Neuronal stem cell (in vitro differentiated cells): ENCODE measurements around the gene UGT1A9.
A peak's percentile ranks its signal among the peaks of the same experiment; 100 is the strongest.

Experiments
- DNase-seq: peaks from one replicate; pipeline ENCODE4 v3.0.0-alpha.2; 2013; ENCODE audit warnings: low spot score
- H2AFZ ChIP-seq: one replicate; pipeline ENCODE4 v1.6.1; 2013; ENCODE audit warnings: mild to moderate bottlenecking, low read length, inconsistent platforms
- H2AK5ac ChIP-seq: 2 replicates; pipeline ENCODE4 v1.6.1; 2013; ENCODE audit warnings: low read depth, mild to moderate bottlenecking, inconsistent platforms, low read length, moderate library complexity, mixed read lengths
- H2BK120ac ChIP-seq: 2 replicates; pipeline ENCODE4 v1.6.1; 2013; ENCODE audit warnings: low read depth, mild to moderate bottlenecking, inconsistent platforms, low read length, moderate library complexity, mixed read lengths
- H2BK12ac ChIP-seq: one replicate; pipeline ENCODE4 v1.6.1; 2013; ENCODE audit warnings: low read length, inconsistent platforms
- H2BK15ac ChIP-seq: 2 replicates; pipeline ENCODE4 v1.6.1; 2013; ENCODE audit warnings: mild to moderate bottlenecking, low read length, inconsistent platforms, mixed read lengths
- H2BK5ac ChIP-seq: one replicate; pipeline ENCODE4 v1.6.1; 2013; ENCODE audit warnings: inconsistent platforms, mild to moderate bottlenecking, low read length, moderate library complexity
- H3K14ac ChIP-seq: one replicate; pipeline ENCODE4 v1.6.1; 2013; ENCODE audit warnings: low read length, inconsistent platforms
- H3K18ac ChIP-seq: 2 replicates; pipeline ENCODE4 v1.6.1; 2013; ENCODE audit warnings: low read length, inconsistent platforms
- H3K23ac ChIP-seq: 2 replicates; pipeline ENCODE4 v1.6.1; 2013; ENCODE audit warnings: low read depth, mild to moderate bottlenecking, mixed read lengths, low read length, inconsistent platforms; ENCODE audit not compliant: poor library complexity
- H3K27ac ChIP-seq: replicated peaks from 3 replicates; pipeline ENCODE4 v1.5.1; 2013; ENCODE audit warnings: low read length, inconsistent platforms
- H3K27me3 ChIP-seq, 3 experiments: 2 replicates each; pipeline ENCODE4 v1.6.1; 2013; ENCODE audit warnings: low read length in 3 of 3, mild to moderate bottlenecking in 2 of 3, inconsistent platforms in 1 of 3, low read depth in 1 of 3, mixed read lengths in 1 of 3, moderate library complexity in 1 of 3; ENCODE audit not compliant: control insufficient read depth in 3 of 3, insufficient read depth in 3 of 3
- H3K36me3 ChIP-seq, 2 donors: replicated peaks in 1 of 2; 2 replicates each; pipeline ENCODE4 v1.6.1; 2013; ENCODE audit warnings: low read length in 2 of 2; ENCODE audit not compliant: control insufficient read depth in 2 of 2, insufficient read depth in 2 of 2
- H3K4ac ChIP-seq: 2 replicates; pipeline ENCODE4 v1.6.1; 2013; ENCODE audit warnings: inconsistent platforms, mild to moderate bottlenecking, low read length, moderate library complexity
- H3K4me1 ChIP-seq, 2 donors: 1 replicate in 1 of 2; 2 replicates in 1 of 2; pipeline ENCODE4 v1.6.1; 2013; ENCODE audit warnings: low read length in 2 of 2, low read depth in 1 of 2; ENCODE audit not compliant: control insufficient read depth in 2 of 2, insufficient read depth in 1 of 2
- H3K4me2 ChIP-seq: one replicate; pipeline ENCODE4 v1.6.1; 2013; ENCODE audit warnings: mild to moderate bottlenecking, low read length, inconsistent platforms; ENCODE audit not compliant: insufficient read depth, poor library complexity, severe bottlenecking
- H3K4me3 ChIP-seq, 2 donors: 2 replicates each; pipeline ENCODE4 v1.5.1; 2013; ENCODE audit warnings: low read length in 2 of 2, mild to moderate bottlenecking in 2 of 2, inconsistent platforms in 1 of 2, moderate library complexity in 1 of 2
- H3K79me1 ChIP-seq: one replicate; pipeline ENCODE4 v1.6.1; 2013; ENCODE audit warnings: low read depth, mild to moderate bottlenecking, inconsistent platforms, low read length, moderate library complexity
- H3K9ac ChIP-seq: one replicate; pipeline ENCODE4 v1.6.1; 2013; ENCODE audit warnings: mild to moderate bottlenecking, low read depth, low read length, inconsistent platforms; ENCODE audit not compliant: poor library complexity
- H3K9me3 ChIP-seq, 2 donors: replicated peaks in 1 of 2; 2 replicates each; pipeline versions ENCODE3 to v1.6.1; 2013; ENCODE audit warnings: low read length in 2 of 2, mild to moderate bottlenecking in 2 of 2, inconsistent platforms in 1 of 2, low read depth in 1 of 2, mixed read lengths in 1 of 2, moderate library complexity in 1 of 2; ENCODE audit not compliant: control insufficient read depth in 2 of 2, insufficient read depth in 1 of 2
- H4K8ac ChIP-seq: one replicate; pipeline ENCODE4 v1.6.1; 2013; ENCODE audit warnings: low read depth, mild to moderate bottlenecking, inconsistent platforms, low read length, moderate library complexity
- H4K91ac ChIP-seq: one replicate; pipeline ENCODE4 v1.6.1; 2013; ENCODE audit warnings: low read length, low read depth, mild to moderate bottlenecking, inconsistent platforms; ENCODE audit not compliant: poor library complexity
- WGBS, 2 donors: extraction: QIAGEN DNeasy Blood & Tissue Kit; methylation state at CpG; one replicate each; pipeline ENCODE4 v1.1.7; 2013; ENCODE audit warnings: missing lambda C conversion rate in 2 of 2, mixed read lengths in 1 of 2; ENCODE audit not compliant: insufficient read length in 2 of 2, insufficient replicate concordance in 1 of 2; ENCODE audit errors: extremely low coverage in 2 of 2; 5-methylcytosine and 5-hydroxymethylcytosine counted together

UGT1A9 gene

GRCh38 chr2:233819884-233820773 is 148.4 kb downstream of the UGT1A9 start:
- WGBS, 2 donors = no CpG with 5 or more reads among the region's 18 CpGs
- no peak overlapping the region for H3K4me3 ChIP-seq
- H3K79me1 ChIP-seq = no peaks in the 10 kb centered on the region
- H3K23ac ChIP-seq = no peak overlapping the region
- H3K4me1 ChIP-seq = peaks cover 0 to 2% of the 10 kb centered on the region in 2 donors
- DNase-seq = no peak
- H3K9me3 ChIP-seq = no peaks in the 10 kb centered on the region
- H2BK120ac ChIP-seq = no peak overlapping the region
- no peak overlapping the region for H3K14ac ChIP-seq
- no peak overlapping the region for H3K4me2 ChIP-seq
- no peak overlapping the region for H4K8ac ChIP-seq
- H2BK12ac ChIP-seq = no peak overlapping the region
- no peak overlapping the region for H2BK15ac ChIP-seq
- no peak overlapping the region for H3K27ac ChIP-seq
- H3K27me3 ChIP-seq = peaks cover 0 to 3% (median 0%) of the 10 kb centered on the region in 3 experiments
- peak overlapping the region; percentile 59 for H3K18ac ChIP-seq
- peak overlapping the region; percentile 30 for H2BK5ac ChIP-seq
- H2AK5ac ChIP-seq = no peak overlapping the region
- no peak overlapping the region for H3K9ac ChIP-seq
- H4K91ac ChIP-seq = no peak overlapping the region
- no peak overlapping the region for H2AFZ ChIP-seq
- no peak overlapping the region for H3K4ac ChIP-seq
- H3K36me3 ChIP-seq = no peaks in the 10 kb centered on the region

- no peak overlapping the region for H2AK5ac ChIP-seq
- no peaks in the 10 kb centered on the region for H3K79me1 ChIP-seq
- no CpG with 5 or more reads among the region's 6 CpGs for WGBS, 2 donors
- no peak overlapping the region for H3K27ac ChIP-seq
- no peak overlapping the region for H2BK120ac ChIP-seq
- no peak overlapping the region for H2BK15ac ChIP-seq
- no peaks in the 10 kb centered on the region for H3K9me3 ChIP-seq
- no peak overlapping the region for H3K9ac ChIP-seq
- peaks cover 0 to 3% (median 0%) of the 10 kb centered on the region in 3 experiments for H3K27me3 ChIP-seq
- no peak overlapping the region for H4K8ac ChIP-seq
- no peak overlapping the region for H3K4me2 ChIP-seq
- H3K4me3 ChIP-seq = no peak overlapping the region
- H2AFZ ChIP-seq = no peak overlapping the region
- H3K4ac ChIP-seq = no peak overlapping the region
- no peaks in the 10 kb centered on the region for H3K36me3 ChIP-seq
- no peak overlapping the region for H2BK5ac ChIP-seq
- no peak overlapping the region for H3K23ac ChIP-seq
- H4K91ac ChIP-seq = no peak overlapping the region
- no peak for DNase-seq
- H2BK12ac ChIP-seq = no peak overlapping the region
- H3K4me1 ChIP-seq = peaks cover 0 to 2% of the 10 kb centered on the region in 2 donors
- H3K14ac ChIP-seq = no peak overlapping the region
- peak overlapping the region; percentile 27 for H3K18ac ChIP-seq
Measured at GRCh38 chr2:233820774-233821105, 149.0 kb downstream of the UGT1A9 start.

GRCh38 chr2:233821196-233821595 is 149.5 kb downstream of the UGT1A9 start:
- H3K27ac ChIP-seq = no peak overlapping the region
- no peak for DNase-seq
- H3K4me2 ChIP-seq = no peak overlapping the region
- H3K79me1 ChIP-seq = no peaks in the 10 kb centered on the region
- no peak overlapping the region for H4K8ac ChIP-seq
- no peak overlapping the region for H2BK120ac ChIP-seq
- H3K4me1 ChIP-seq = peaks cover 0 to 2% of the 10 kb centered on the region in 2 donors
- WGBS, 2 donors = no CpG with 5 or more reads among the region's 3 CpGs
- no peak overlapping the region for H2AFZ ChIP-seq
- H3K18ac ChIP-seq = no peak overlapping the region
- H2AK5ac ChIP-seq = no peak overlapping the region
- H3K9me3 ChIP-seq = no peaks in the 10 kb centered on the region
- no peak overlapping the region for H2BK12ac ChIP-seq
- no peak overlapping the region for H3K14ac ChIP-seq
- H3K27me3 ChIP-seq = peaks cover 0 to 3% (median 0%) of the 10 kb centered on the region in 3 experiments
- no peak overlapping the region for H3K4ac ChIP-seq
- no peak overlapping the region for H2BK5ac ChIP-seq
- H3K36me3 ChIP-seq = no peaks in the 10 kb centered on the region
- no peak overlapping the region for H2BK15ac ChIP-seq
- H3K23ac ChIP-seq = no peak overlapping the region
- H3K4me3 ChIP-seq = no peak overlapping the region
- no peak overlapping the region for H3K9ac ChIP-seq
- no peak overlapping the region for H4K91ac ChIP-seq

GRCh38 chr2:233821709-233822100 is 150.0 kb downstream of the UGT1A9 start:
- no peaks in the 10 kb centered on the region for H3K36me3 ChIP-seq
- no peak overlapping the region for H3K27ac ChIP-seq
- H4K91ac ChIP-seq = no peak overlapping the region
- no peak overlapping the region for H2AK5ac ChIP-seq
- H3K4me3 ChIP-seq = no peak overlapping the region
- H2BK120ac ChIP-seq = no peak overlapping the region
- H3K18ac ChIP-seq = no peak overlapping the region
- H3K23ac ChIP-seq = no peak overlapping the region
- H3K4me1 ChIP-seq = peaks cover 0 to 2% of the 10 kb centered on the region in 2 donors
- DNase-seq = no peak
- peak overlapping the region; percentile 79 for H3K14ac ChIP-seq
- peak overlapping the region; percentile 77 for H3K4ac ChIP-seq
- no peak overlapping the region for H3K4me2 ChIP-seq
- no peaks in the 10 kb centered on the region for H3K9me3 ChIP-seq
- peak overlapping the region; percentile 16 for H2BK12ac ChIP-seq
- H4K8ac ChIP-seq = no peak overlapping the region
- no peak overlapping the region for H3K9ac ChIP-seq
- H3K79me1 ChIP-seq = no peaks in the 10 kb centered on the region
- H2BK5ac ChIP-seq = peak overlapping the region; percentile 44
- no peak overlapping the region for H2AFZ ChIP-seq
- peaks cover 0 to 3% (median 0%) of the 10 kb centered on the region in 3 experiments for H3K27me3 ChIP-seq
- no CpG with 5 or more reads among the region's 8 CpGs for WGBS, 2 donors
- no peak overlapping the region for H2BK15ac ChIP-seq
